Measurements from ENCODE around the gene TRABD2B. TPM values are rescaled to one million over a fixed set of nuclear protein-coding genes. Genes with fewer than 3 reads are reported as not detected.
"Not testable (repeated sequence)": the region's sequence is repeated elsewhere in the genome, so short reads cannot be mapped to it uniquely, and the experiment has no call there.

The TRABD2B gene
- total and polyA plus RNA-seq, 2 experiments from 2014 or later: 1.6 to 2.0 TPM

GRCh38 chr1:47961835-47962234, 35.4 kb downstream of the TRABD2B start:
- not testable (repeated sequence) for H3K9me2 ChIP-seq (ENCODE audit: insufficient read depth); ATAC-seq; DNase-seq (ENCODE audit: low spot score); H3K4me1 ChIP-seq (ENCODE audit: insufficient read depth); H3K79me2 ChIP-seq (replicated peaks; ENCODE audit: insufficient read depth); H2AFZ ChIP-seq; H3K36me3 ChIP-seq (ENCODE audit: insufficient read depth); H3K27ac Mint-ChIP-seq; H4K20me1 ChIP-seq (replicated peaks; ENCODE audit: insufficient read depth); H3K4me2 ChIP-seq; H3K36me3 Mint-ChIP-seq (ENCODE audit: low read depth); H3K4me3 Mint-ChIP-seq; H3K4me3 ChIP-seq; H3K27me3 Mint-ChIP-seq (ENCODE audit: insufficient read depth, low read depth, poor library complexity); H3K27me3 ChIP-seq (ENCODE audit: insufficient read depth); H3K27ac ChIP-seq (ENCODE audit: low read depth); H3F3A ChIP-seq (replicated peaks; ENCODE audit: low read depth)
- H3K4me1 Mint-ChIP-seq: peaks cover 25% of the 10 kb centered on the region
- H3K9me3 Mint-ChIP-seq: peaks cover 26% of the 10 kb centered on the region

GRCh38 chr1:47956491-47956890, 40.7 kb downstream of the TRABD2B start:
- not testable (repeated sequence) for H3K4me1 ChIP-seq (ENCODE audit: insufficient read depth); H3F3A ChIP-seq (replicated peaks; ENCODE audit: low read depth); H3K4me3 ChIP-seq; DNase-seq (ENCODE audit: low spot score); H3K27me3 Mint-ChIP-seq (ENCODE audit: insufficient read depth, low read depth, poor library complexity); H3K9me2 ChIP-seq (ENCODE audit: insufficient read depth); H3K4me2 ChIP-seq; H3K27me3 ChIP-seq (ENCODE audit: insufficient read depth); H3K27ac Mint-ChIP-seq; H3K4me1 Mint-ChIP-seq; H3K4me3 Mint-ChIP-seq; H3K36me3 ChIP-seq (ENCODE audit: insufficient read depth); H2AFZ ChIP-seq; H3K79me2 ChIP-seq (replicated peaks; ENCODE audit: insufficient read depth); ATAC-seq; H3K27ac ChIP-seq (ENCODE audit: low read depth); H4K20me1 ChIP-seq (replicated peaks; ENCODE audit: insufficient read depth)
- Mint-ChIP-seq H3K9me3 (peaks cover 43% of the 10 kb centered on the region), H3K36me3 (ENCODE audit: low read depth) (peaks cover 18% of the 10 kb centered on the region)

DNA sequence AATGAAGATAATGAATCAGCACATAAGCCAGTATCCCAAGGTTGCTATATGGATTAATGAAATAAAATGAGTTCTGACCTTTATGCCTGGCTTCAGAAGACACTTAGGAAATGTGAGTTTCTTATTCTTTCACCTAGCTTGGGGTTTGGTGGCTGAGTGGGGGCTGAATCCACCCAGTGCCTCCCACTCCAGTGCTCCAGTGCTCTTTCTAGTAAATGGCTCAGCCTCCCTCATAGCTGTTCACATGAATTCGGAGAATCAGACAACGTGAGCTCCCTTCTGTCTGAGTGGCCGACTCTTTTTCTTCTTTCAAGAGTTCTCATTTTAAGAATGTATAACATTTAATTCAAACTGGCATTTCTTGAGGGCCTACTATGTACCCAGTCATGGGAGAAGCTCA, 43.5 kb downstream of the TRABD2B start:
- Histone ChIP-seq H2AFZ (no peak overlapping the region), H3K36me3 (ENCODE audit: insufficient read depth) (no peaks in the 10 kb centered on the region), H3K27me3 (ENCODE audit: insufficient read depth) (peaks cover 5% of the 10 kb centered on the region; the same call in 1 of the 2 replicates), H3F3A (replicated peaks; ENCODE audit: low read depth) (no peaks in the 10 kb centered on the region), H3K4me2 (no peak overlapping the region), H3K4me1 (ENCODE audit: insufficient read depth) (no peaks in the 10 kb centered on the region), H3K79me2 (replicated peaks; ENCODE audit: insufficient read depth) (no peaks in the 10 kb centered on the region), H4K20me1 (replicated peaks; ENCODE audit: insufficient read depth) (peaks cover 5% of the 10 kb centered on the region), H3K9me2 (ENCODE audit: insufficient read depth) (no peaks in the 10 kb centered on the region), H3K27ac (ENCODE audit: low read depth) (no peak overlapping the region), H3K4me3 (no peak overlapping the region)
- H3K36me3 Mint-ChIP-seq (ENCODE audit: low read depth): peaks cover 18% of the 10 kb centered on the region
- TF ChIP-seq, protein P1, sequence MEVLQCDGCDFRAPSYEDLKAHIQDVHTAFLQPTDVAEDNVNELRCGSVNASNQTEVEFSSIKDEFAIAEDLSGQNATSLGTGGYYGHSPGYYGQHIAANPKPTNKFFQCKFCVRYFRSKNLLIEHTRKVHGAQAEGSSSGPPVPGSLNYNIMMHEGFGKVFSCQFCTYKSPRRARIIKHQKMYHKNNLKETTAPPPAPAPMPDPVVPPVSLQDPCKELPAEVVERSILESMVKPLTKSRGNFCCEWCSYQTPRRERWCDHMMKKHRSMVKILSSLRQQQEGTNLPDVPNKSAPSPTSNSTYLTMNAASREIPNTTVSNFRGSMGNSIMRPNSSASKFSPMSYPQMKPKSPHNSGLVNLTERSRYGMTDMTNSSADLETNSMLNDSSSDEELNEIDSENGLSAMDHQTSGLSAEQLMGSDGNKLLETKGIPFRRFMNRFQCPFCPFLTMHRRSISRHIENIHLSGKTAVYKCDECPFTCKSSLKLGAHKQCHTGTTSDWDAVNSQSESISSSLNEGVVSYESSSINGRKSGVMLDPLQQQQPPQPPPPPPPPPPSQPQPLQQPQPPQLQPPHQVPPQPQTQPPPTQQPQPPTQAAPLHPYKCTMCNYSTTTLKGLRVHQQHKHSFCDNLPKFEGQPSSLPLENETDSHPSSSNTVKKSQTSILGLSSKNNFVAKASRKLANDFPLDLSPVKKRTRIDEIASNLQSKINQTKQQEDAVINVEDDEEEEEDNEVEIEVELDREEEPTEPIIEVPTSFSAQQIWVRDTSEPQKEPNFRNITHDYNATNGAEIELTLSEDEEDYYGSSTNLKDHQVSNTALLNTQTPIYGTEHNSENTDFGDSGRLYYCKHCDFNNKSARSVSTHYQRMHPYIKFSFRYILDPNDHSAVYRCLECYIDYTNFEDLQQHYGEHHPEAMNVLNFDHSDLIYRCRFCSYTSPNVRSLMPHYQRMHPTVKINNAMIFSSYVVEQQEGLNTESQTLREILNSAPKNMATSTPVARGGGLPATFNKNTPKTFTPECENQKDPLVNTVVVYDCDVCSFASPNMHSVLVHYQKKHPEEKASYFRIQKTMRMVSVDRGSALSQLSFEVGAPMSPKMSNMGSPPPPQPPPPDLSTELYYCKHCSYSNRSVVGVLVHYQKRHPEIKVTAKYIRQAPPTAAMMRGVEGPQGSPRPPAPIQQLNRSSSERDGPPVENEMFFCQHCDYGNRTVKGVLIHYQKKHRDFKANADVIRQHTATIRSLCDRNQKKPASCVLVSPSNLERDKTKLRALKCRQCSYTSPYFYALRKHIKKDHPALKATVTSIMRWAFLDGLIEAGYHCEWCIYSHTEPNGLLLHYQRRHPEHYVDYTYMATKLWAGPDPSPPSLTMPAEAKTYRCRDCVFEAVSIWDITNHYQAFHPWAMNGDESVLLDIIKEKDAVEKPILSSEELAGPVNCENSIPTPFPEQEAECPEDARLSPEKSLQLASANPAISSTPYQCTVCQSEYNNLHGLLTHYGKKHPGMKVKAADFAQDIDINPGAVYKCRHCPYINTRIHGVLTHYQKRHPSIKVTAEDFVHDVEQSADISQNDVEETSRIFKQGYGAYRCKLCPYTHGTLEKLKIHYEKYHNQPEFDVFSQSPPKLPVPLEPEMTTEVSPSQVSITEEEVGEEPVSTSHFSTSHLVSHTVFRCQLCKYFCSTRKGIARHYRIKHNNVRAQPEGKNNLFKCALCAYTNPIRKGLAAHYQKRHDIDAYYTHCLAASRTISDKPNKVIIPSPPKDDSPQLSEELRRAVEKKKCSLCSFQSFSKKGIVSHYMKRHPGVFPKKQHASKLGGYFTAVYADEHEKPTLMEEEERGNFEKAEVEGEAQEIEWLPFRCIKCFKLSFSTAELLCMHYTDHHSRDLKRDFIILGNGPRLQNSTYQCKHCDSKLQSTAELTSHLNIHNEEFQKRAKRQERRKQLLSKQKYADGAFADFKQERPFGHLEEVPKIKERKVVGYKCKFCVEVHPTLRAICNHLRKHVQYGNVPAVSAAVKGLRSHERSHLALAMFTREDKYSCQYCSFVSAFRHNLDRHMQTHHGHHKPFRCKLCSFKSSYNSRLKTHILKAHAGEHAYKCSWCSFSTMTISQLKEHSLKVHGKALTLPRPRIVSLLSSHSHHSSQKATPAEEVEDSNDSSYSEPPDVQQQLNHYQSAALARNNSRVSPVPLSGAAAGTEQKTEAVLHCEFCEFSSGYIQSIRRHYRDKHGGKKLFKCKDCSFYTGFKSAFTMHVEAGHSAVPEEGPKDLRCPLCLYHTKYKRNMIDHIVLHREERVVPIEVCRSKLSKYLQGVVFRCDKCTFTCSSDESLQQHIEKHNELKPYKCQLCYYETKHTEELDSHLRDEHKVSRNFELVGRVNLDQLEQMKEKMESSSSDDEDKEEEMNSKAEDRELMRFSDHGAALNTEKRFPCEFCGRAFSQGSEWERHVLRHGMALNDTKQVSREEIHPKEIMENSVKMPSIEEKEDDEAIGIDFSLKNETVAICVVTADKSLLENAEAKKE (CRISPR knock-in tag; IDR thresholded peaks at IDR 0.05): no peak
- TF ChIP-seq CTCF (conservative IDR thresholded peaks at IDR 0.05; ENCODE audit: low read depth in 2 of 2): no peak
- TF ChIP-seq ZNF114 (CRISPR knock-in tag; IDR thresholded peaks at IDR 0.05): no peak
- TF ChIP-seq CREB1 (CRISPR knock-in tag; IDR thresholded peaks at IDR 0.05; ENCODE audit: low read depth): no peak
- no peak for TF ChIP-seq EZH2 (IDR thresholded peaks at IDR 0.05; ENCODE audit: low read depth, unreplicated experiment)
- no peak for TF ChIP-seq POLR2AphosphoS5 (IDR thresholded peaks at IDR 0.05; ENCODE audit: low read depth)
- peaks cover 4% of the 10 kb centered on the region for H3K4me1 Mint-ChIP-seq
- no peak for DNase-seq (ENCODE audit: low spot score)
- no peak for ATAC-seq
- no peak overlapping the region for H3K4me3 Mint-ChIP-seq
- no peak overlapping the region for H3K27ac Mint-ChIP-seq
- peaks cover 31% of the 10 kb centered on the region for H3K9me3 Mint-ChIP-seq
- H3K27me3 Mint-ChIP-seq (ENCODE audit: insufficient read depth, low read depth, poor library complexity): peaks cover 14% of the 10 kb centered on the region
